ENCODE results near the gene SBF1.

- TF ChIP-seq CTCF (IDR thresholded peaks at IDR 0.05) (no peak), EZH2 (IDR thresholded peaks at IDR 0.05; ENCODE audit: borderline replicate concordance, insufficient read depth, low read depth, low read length, poor library complexity, severe bottlenecking) (no peak)
Observed at GRCh38 chr22:50503475-50504145, 28.8 kb upstream of the SBF1 start.

Measured in B cell (primary cell).